ENCODE results near the gene ARHGAP8.
"Not testable (repeated sequence)": the region's sequence is repeated elsewhere in the genome, so short reads cannot be mapped to it uniquely, and the experiment has no call there.

DNA sequence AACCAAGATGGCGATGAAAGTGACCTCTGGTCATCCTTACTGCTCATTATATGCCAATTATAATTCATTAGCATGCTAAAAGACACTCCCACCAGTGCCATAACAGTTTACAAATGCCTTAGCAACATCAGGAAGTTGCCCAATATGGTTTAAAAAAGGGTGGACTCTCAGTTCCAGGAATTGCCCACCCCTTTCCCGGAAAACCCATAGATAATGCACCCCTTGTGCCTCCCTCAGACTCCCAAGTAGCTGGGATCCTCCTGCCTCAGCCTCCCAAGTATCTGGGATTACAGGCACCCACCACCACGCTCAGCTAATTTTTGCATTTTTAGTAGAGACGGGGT is 4.6 kb upstream of the ARHGAP8 start:
- TF ChIP-seq, protein P1, sequence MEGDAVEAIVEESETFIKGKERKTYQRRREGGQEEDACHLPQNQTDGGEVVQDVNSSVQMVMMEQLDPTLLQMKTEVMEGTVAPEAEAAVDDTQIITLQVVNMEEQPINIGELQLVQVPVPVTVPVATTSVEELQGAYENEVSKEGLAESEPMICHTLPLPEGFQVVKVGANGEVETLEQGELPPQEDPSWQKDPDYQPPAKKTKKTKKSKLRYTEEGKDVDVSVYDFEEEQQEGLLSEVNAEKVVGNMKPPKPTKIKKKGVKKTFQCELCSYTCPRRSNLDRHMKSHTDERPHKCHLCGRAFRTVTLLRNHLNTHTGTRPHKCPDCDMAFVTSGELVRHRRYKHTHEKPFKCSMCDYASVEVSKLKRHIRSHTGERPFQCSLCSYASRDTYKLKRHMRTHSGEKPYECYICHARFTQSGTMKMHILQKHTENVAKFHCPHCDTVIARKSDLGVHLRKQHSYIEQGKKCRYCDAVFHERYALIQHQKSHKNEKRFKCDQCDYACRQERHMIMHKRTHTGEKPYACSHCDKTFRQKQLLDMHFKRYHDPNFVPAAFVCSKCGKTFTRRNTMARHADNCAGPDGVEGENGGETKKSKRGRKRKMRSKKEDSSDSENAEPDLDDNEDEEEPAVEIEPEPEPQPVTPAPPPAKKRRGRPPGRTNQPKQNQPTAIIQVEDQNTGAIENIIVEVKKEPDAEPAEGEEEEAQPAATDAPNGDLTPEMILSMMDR (IDR thresholded peaks at IDR 0.05 in 8 of 11, conservative IDR thresholded peaks at IDR 0.05 in 3 of 11): not testable (repeated sequence)
- TF ChIP-seq POLR2A, POLR2AphosphoS5 (IDR thresholded peaks at IDR 0.05): not testable (repeated sequence)
